Transverse colon (tissue), 4 donors: ENCODE results near the gene HES3. TPM values are rescaled to one million over a fixed set of nuclear protein-coding genes. Genes with fewer than 3 reads are reported as not detected.

Experiments used
- DNase-seq: peaks from one replicate; pipeline ENCODE4 v3.0.0-alpha.2; 2019
- H3K27ac ChIP-seq, 4 donors: fragments of 200-600 bp; sonication (generic); 2 replicates each; pipeline ENCODE4 v1.5.1; 2016 to 2018; ENCODE audit warnings: inconsistent platforms in 4 of 4
- H3K27me3 ChIP-seq: fragments of 200-600 bp; sonication (generic); 2 replicates; pipeline ENCODE4 v1.5.1; 2017; ENCODE audit warnings: inconsistent platforms
- H3K36me3 ChIP-seq, 4 donors: fragments of 200-600 bp; sonication (generic); 2 replicates each; pipeline ENCODE4 v1.5.1; 2017 to 2019; ENCODE audit warnings: inconsistent platforms in 4 of 4
- H3K4me1 ChIP-seq, 4 donors: fragments of 200-600 bp; sonication (generic); 2 replicates each; pipeline ENCODE4 v1.5.1; 2017 to 2020; ENCODE audit warnings: inconsistent platforms in 4 of 4
- H3K4me3 ChIP-seq, 4 donors: fragments of 200-600 bp; sonication (generic); 1 replicate in 1 of 4; 2 replicates in 3 of 4; pipeline versions ENCODE4 v1.5.1 to v1.6.1; 2017 to 2019; ENCODE audit warnings: inconsistent platforms in 4 of 4
- H3K9me3 ChIP-seq, 2 donors: fragments of 200-600 bp; sonication (generic); 2 replicates each; pipeline ENCODE4 v1.5.1; 2017 to 2019; ENCODE audit warnings: inconsistent platforms in 2 of 2
- EP300 ChIP-seq: sonication (generic); formaldehyde crosslinking; IDR thresholded peaks from one replicate; pipeline ENCODE4 v1.6.1; 2017; ENCODE audit warnings: antibody characterized with exemption, low read depth
- POLR2A ChIP-seq: fragments of 450-650 bp; IDR thresholded peaks from one replicate; pipeline ENCODE4 v1.6.1; 2016; ENCODE audit warnings: antibody characterized with exemption, mild to moderate bottlenecking, moderate library complexity
- POLR2AphosphoS5 ChIP-seq, 3 donors: sonication (generic); formaldehyde crosslinking; IDR thresholded peaks; one replicate each; pipeline ENCODE4 v1.6.1; 2016; ENCODE audit warnings: antibody characterized with exemption in 3 of 3
- WGBS, 2 donors: methylation state at CpG; one replicate each; pipeline ENCODE4 v1.1.5; 2018; ENCODE audit warnings: low coverage in 1 of 2; 5-methylcytosine and 5-hydroxymethylcytosine counted together
- in situ Hi-C, 4 donors: fragments of 200-750 bp; cut with MboI; loops; one replicate each; pipeline versions ENCODE4 v1.15.0 to v1.15.1; 2017; ENCODE audit warnings: low sequenced_read_pairs in 3 of 4, low pct_ligation_motif_present in 1 of 4, low pct_unique_long_range_greater_than_20kb in 1 of 4
- intact Hi-C: fragments of 100-400 bp; cut with DNase I; formaldehyde crosslinking; loops from one replicate; pipeline ENCODE4 v1.15.1; 2023; ENCODE audit warnings: low total_unique reads
- total RNA-seq, 4 donors: library from RNA; depleted of rRNA; stranded (reverse); fragments of >200 nt; gene quantifications; one replicate each; pipeline ENCODE4 v1.1.0, GENCODE V29; 2016
- TF ChIP-seq, protein P1 (sequence below), 5 experiments: fragments of 200-600 bp in 3 of 5; fragments of 450-650 bp in 2 of 5; sonication (generic) in 3 of 5; IDR thresholded peaks; 1 replicate in 2 of 5; 2 replicates in 3 of 5; pipeline ENCODE4 v1.5.1; 2016 to 2017; ENCODE audit warnings: antibody characterized with exemption in 5 of 5, inconsistent platforms in 3 of 5, mild to moderate bottlenecking in 2 of 5, moderate library complexity in 1 of 5

Gene HES3
- total RNA-seq, 4 donors from 2014 or later: not detected

DNA sequence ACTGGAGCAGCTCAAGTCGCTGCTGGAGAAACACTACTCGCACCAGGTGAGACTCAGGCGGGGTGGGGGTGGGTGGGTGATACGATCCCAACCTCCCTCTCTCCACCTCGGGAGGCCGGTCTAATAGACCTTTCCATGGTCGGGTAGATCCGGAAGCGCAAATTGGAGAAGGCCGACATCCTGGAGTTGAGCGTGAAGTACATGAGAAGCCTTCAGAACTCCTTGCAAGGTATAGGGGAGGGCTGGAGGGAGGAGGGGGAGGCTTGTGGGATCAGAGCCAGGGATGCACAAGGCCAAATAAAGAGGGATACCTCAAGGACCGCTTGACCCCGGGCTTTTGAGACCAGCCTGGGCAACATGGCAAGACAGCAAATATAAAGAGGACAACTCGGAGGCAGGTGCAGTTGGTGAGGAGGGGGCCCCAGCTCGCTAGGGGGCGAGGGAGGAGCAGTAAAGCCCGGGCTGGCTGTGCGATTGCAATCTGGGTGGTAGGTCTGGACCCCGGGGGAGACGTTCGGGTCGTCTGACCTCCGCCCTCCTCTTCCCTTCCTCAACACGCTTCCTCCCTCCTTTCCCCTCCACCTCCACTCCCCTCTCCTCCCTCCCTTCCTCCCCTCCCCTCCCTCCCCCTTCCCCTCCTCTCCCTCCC, 546 bp downstream of the HES3 start:
- in situ Hi-C loops: loop anchor here in 3 of 4 donors (5.0 to 25.0 kb wide), 3 partner anchors 98 to 168 kb away; partner anchors contain the start of genes ESPN (in 1 of the 3) and HES2 (in 1 of the 3)
- Histone ChIP-seq H3K27me3 (peaks cover 97% of the 10 kb centered on the region), H3K4me1 (peaks cover 19 to 38% (median 36%) of the 10 kb centered on the region in 4 donors)

DNA sequence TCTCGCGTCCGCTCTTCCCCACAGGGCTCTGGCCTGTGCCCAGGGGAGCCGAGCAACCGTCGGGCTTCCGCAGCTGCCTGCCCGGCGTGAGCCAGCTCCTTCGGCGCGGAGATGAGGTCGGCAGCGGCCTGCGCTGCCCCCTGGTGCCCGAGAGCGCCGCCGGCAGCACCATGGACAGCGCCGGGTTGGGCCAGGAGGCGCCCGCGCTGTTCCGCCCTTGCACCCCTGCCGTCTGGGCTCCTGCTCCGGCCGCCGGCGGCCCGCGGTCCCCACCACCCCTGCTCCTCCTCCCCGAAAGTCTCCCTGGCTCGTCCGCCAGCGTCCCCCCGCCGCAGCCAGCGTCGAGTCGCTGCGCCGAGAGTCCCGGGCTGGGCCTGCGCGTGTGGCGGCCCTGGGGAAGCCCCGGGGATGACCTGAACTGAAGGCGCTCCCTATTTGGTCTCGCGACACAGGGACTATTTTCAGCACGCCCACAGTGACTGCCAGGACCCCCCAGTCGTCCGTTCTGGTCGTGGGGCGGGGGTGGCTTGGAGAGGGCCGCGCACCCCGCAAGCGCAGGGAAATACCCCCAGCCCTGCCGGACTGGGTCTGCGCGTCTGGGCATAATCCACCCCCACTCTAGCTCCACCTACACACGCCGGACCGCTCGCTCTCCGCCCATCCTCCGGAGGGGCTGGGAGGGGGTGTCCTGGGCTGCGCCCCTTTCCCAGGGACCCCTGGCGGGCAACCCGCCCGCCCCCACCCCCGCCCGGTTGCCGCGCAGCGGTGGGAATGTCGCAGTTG, 1.3 kb downstream of the HES3 start:
- intact Hi-C loops: loop anchor here (5.0 kb wide), 2 partner anchors 97 to 162 kb away; no protein-coding TSS in a partner anchor
- H3K27me3 ChIP-seq: peaks cover 96% of the 10 kb centered on the region
- peak; percentile 78 for DNase-seq
- H3K4me1 ChIP-seq: peaks cover 19 to 44% (median 41%) of the 10 kb centered on the region in 4 donors
- no peak overlapping the region for H3K27ac ChIP-seq
- 1% methylated on average over 36 of the region's 79 CpGs; no CpG with 5 or more reads in 1 of the 2 donors for WGBS, 2 donors
- H3K4me3 ChIP-seq: peak overlapping the region in 1 of 4 donors; percentile 28
- in situ Hi-C loops: loop anchor here in 3 of 4 donors (5.0 to 25.0 kb wide), 3 partner anchors 97 to 167 kb away; partner anchors contain the start of genes ESPN (in 1 of the 3) and HES2 (in 1 of the 3)
- no peaks in the 10 kb centered on the region for H3K36me3 ChIP-seq
- no peaks in the 10 kb centered on the region for H3K9me3 ChIP-seq
- TF ChIP-seq POLR2A: no peak
- TF ChIP-seq, protein P1, sequence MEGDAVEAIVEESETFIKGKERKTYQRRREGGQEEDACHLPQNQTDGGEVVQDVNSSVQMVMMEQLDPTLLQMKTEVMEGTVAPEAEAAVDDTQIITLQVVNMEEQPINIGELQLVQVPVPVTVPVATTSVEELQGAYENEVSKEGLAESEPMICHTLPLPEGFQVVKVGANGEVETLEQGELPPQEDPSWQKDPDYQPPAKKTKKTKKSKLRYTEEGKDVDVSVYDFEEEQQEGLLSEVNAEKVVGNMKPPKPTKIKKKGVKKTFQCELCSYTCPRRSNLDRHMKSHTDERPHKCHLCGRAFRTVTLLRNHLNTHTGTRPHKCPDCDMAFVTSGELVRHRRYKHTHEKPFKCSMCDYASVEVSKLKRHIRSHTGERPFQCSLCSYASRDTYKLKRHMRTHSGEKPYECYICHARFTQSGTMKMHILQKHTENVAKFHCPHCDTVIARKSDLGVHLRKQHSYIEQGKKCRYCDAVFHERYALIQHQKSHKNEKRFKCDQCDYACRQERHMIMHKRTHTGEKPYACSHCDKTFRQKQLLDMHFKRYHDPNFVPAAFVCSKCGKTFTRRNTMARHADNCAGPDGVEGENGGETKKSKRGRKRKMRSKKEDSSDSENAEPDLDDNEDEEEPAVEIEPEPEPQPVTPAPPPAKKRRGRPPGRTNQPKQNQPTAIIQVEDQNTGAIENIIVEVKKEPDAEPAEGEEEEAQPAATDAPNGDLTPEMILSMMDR (IDR thresholded peaks at IDR 0.05): peak; percentile 61 to 92 (median 84)

More for the DNA sequence above, 546 bp downstream of the HES3 start:
- Histone ChIP-seq H3K9me3 (no peaks in the 10 kb centered on the region), H3K27ac (no peak overlapping the region), H3K4me3 (no peak overlapping the region), H3K36me3 (no peaks in the 10 kb centered on the region)
- TF ChIP-seq POLR2AphosphoS5 (IDR thresholded peaks at IDR 0.05) (no peak), EP300 (no peak), POLR2A (no peak)
- DNase-seq: no peak
- 6% methylated on average over 24 of the region's 24 CpGs; no CpG with 5 or more reads in 1 of the 2 donors for WGBS, 2 donors
- intact Hi-C loops: loop anchor here (5.0 kb wide), 2 partner anchors 98 to 163 kb away; no protein-coding TSS in a partner anchor

DNA sequence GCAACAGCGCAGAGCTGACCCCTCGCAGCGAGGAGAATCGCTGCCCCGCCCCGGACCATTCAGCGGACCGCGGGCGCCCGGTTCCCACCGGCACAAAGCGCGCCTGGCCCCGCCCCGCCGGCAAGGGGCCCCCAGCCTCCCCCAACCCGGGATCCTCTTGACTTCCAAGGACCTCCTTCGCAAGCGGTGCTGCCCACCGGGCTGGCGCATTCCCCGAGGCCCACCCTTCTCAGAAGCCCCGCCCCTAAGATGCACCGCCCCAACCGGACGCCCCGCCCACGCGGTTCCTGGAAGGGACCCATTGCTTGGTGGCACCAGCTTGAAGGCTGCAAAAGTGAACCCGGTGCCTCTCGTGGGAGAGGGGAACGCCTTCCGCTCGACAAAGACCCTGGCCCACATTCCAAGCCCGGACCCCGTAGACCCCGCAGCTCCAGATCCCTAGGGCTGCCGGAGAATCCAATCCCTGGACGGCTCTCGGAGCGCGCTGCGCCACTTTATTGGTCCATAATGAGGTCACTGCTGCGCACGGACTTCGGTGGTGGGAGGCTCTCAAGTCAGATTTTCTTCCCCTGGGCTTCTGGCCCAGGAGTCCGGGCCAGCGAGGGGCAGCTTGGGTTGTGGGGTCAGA, 2.0 kb downstream of the HES3 start:
- Histone ChIP-seq H3K36me3 (no peaks in the 10 kb centered on the region), H3K4me1 (peaks cover 19 to 45% (median 41%) of the 10 kb centered on the region in 4 donors), H3K4me3 (peak overlapping the region in 1 of 4 donors; percentile 28), H3K27me3 (peaks cover 96% of the 10 kb centered on the region), H3K27ac (no peak overlapping the region), H3K9me3 (no peaks in the 10 kb centered on the region)
- TF ChIP-seq EP300: no peak
- TF ChIP-seq POLR2A: no peak
- TF ChIP-seq, protein P1 (IDR thresholded peaks at IDR 0.05): no peak
- no peak for TF ChIP-seq POLR2AphosphoS5 (IDR thresholded peaks at IDR 0.05)
- 7% methylated on average over 25 of the region's 49 CpGs; no CpG with 5 or more reads in 1 of the 2 donors for WGBS, 2 donors
- in situ Hi-C loops (loop anchor here in 3 of 4 donors (5.0 to 25.0 kb wide), 3 partner anchors 96 to 166 kb away; partner anchors contain the start of genes ESPN (in 1 of the 3) and HES2 (in 1 of the 3)), intact Hi-C loops (loop anchor here (5.0 kb wide), 2 partner anchors 96 to 161 kb away; no protein-coding TSS in a partner anchor)
- DNase-seq: peak; percentile 41
